ENCODE results near the gene NIF3L1. TPM values are rescaled to one million over a fixed set of nuclear protein-coding genes. Genes with fewer than 3 reads are reported as not detected.
A peak's percentile ranks its signal among the peaks of the same experiment; 100 is the strongest.

NIF3L1 gene
- total and polyA plus RNA-seq, 10 of the 15 experiments (the other 5 are each of a cell fraction or from before 2014, with no cell fraction given): 27.6 to 95.9 (median 53.8) TPM

DNA sequence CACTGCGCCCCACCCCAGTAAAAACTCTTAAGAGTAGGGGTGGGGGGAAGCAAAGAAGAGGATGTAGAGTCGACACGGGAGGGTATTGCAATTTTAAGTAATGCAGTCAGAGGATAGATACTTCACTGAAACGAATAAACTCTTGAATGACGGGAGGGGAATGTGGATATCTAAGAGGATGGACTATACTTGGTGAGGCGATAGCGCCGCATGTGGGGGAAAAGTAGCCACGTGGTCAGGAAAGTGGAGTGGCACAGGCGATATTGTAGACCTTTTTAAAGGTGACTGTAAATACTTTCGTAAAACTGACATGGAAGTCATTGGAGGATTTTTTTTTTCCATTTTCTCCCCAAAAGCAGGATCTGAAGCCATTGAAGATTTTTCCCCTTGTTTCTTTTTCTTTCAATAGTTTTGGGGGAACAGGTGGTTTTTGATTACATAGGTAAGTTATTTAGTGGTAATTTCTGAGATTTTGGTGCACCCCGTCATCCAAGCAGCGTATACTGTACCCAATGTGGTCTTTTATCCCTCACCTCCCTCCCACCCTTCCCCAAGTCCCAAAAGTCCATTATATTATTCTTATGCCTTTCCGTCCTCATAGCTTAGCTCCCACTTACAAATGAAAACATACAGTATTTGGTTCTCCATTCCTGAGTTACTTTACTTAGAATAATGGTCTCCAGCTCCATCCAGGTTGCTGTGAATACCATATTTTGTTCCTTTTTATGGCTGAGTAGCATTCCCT, 38.5 kb upstream of the NIF3L1 start:
- no TSS peak for BruUV-seq (replicated peaks)
- RAD21 ChIA-PET (ENCODE audit: unreplicated experiment): interaction anchor here (0.6 to 0.7 kb wide), 3 partner anchors 27 to 602 kb away, joined by 3 read pairs; no protein-coding TSS in a partner anchor
- H3K9me3 ChIP-seq (replicated peaks; ENCODE audit: control insufficient read depth, insufficient read depth, low read length): no peaks in the 10 kb centered on the region
- H3K4me3 ChIP-seq: no peak overlapping the region
- FAIRE-seq: no peak
- CTCF ChIA-PET: interaction anchor here (0.6 kb wide), 1 partner anchor 252 kb away, joined by 3 read pairs; no protein-coding TSS in a partner anchor
- SMC1A ChIA-PET (ENCODE audit: uncharacterized antibody, unreplicated experiment): interaction anchor here (1.0 kb wide), 1 partner anchor 32 kb away, joined by 4 read pairs; no protein-coding TSS in a partner anchor
- POLR2A ChIA-PET: interaction anchor here (1.2 to 2.3 kb wide), 2 partner anchors 8 to 13 kb away, joined by 3 to 14 read pairs; no protein-coding TSS in a partner anchor
- 98% methylated on average over 13 of the region's 14 CpGs for WGBS (ENCODE audit: insufficient coverage, insufficient replicate concordance, low lambda C conversion rate, missing lambda C conversion rate)
- no peaks in the 10 kb centered on the region for H3K27me3 ChIP-seq (replicated peaks in 1 of 2; ENCODE audit: control insufficient read depth in 2 of 2, insufficient read depth in 2 of 2, low read length in 1 of 2)
- no peak overlapping the region for H3K27ac ChIP-seq (ENCODE audit: control insufficient read depth, insufficient read depth)
- H3K4me2 ChIP-seq (ENCODE audit: control insufficient read depth, insufficient read depth): no peak overlapping the region
- H3K4me1 ChIP-seq (ENCODE audit: control insufficient read depth, insufficient read depth, low read length): no peaks in the 10 kb centered on the region
- H4K20me1 ChIP-seq (ENCODE audit: control insufficient read depth, insufficient read depth): no peaks in the 10 kb centered on the region
- intact Hi-C loops (cut with micrococcal nuclease; ENCODE audit: unreplicated experiment): no loop called here
- TF ChIP-seq POLR2AphosphoS5 (IDR thresholded peaks at IDR 0.05; ENCODE audit: low read length) (0 out of 2 replicates have a peak, but pooled peaks have one; percentile 22), CBX5 (IDR thresholded peaks at IDR 0.05; ENCODE audit: low read depth) (no peak), MTA3 (IDR thresholded peaks at IDR 0.05; ENCODE audit: borderline replicate concordance, low read length) (peak; percentile 27; the same call in 1 of the 2 replicates)
- peaks cover 12 to 31% of the 10 kb centered on the region in 2 experiments for H3K36me3 ChIP-seq (ENCODE audit: control insufficient read depth in 2 of 2, insufficient read depth in 2 of 2, low read length in 1 of 2)
- H3K79me2 ChIP-seq (ENCODE audit: control insufficient read depth, insufficient read depth, low read length): no peaks in the 10 kb centered on the region
- ATAC-seq: peak; percentile 11; the same call in 2 of the 3 replicates
- H2AFZ ChIP-seq (ENCODE audit: control insufficient read depth, low read depth, low read length): no peak overlapping the region
- H3K9ac ChIP-seq (ENCODE audit: control insufficient read depth, insufficient read depth, low read length): no peak overlapping the region
- in situ Hi-C loops (cut with MboI): no loop called here
- DNase-seq (ENCODE audit: low read depth, low spot score): no peak

DNA sequence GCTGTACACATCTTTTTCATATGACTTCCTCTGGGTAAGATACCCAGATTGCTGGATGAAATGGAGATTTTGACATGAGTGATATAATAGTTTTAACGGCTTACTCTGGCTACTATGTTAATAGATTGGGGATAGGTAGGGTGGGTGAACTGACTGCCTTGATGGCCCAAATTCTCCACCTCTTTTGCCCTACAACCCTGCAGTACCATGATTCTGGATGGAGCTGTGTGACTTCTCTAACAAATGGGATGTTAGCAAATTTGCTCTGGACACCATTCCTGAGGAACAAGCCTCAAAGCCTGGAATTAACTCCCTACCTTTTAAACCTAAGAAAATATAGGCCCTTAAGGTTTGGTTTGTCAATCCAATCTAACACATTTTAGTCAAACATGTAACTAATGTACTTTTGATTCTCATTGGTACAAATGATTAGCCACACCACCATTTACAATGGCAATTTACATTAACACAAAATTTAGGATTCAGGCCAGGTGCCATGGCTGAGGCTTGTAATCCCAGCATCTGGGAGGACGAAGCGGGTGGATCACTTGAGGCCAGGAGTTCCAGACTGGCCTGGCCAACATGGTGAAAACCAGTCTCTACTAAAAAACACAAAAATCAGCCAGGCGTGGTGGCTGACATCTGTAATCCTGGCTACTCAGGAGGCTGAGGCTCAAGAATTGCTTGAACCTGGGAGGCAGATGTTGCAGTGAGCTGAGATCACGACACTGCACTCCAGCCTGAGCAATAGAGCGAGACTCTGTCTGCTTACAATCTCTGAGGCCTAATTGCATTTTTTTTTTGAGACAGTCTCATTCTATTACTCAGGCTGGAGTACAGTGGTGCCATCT, 37.5 kb upstream of the NIF3L1 start:
- in situ Hi-C loops (cut with MboI) (no loop called here), intact Hi-C loops (cut with micrococcal nuclease; ENCODE audit: unreplicated experiment) (no loop called here)
- no TSS peak for BruUV-seq (replicated peaks)
- H3K27me3 ChIP-seq (replicated peaks in 1 of 2; ENCODE audit: control insufficient read depth in 2 of 2, insufficient read depth in 2 of 2, low read length in 1 of 2): no peaks in the 10 kb centered on the region
- no peak overlapping the region for H3K4me2 ChIP-seq (ENCODE audit: control insufficient read depth, insufficient read depth)
- peaks cover 1% of the 10 kb centered on the region for H3K79me2 ChIP-seq (ENCODE audit: control insufficient read depth, insufficient read depth, low read length)
- FAIRE-seq: no peak
- RAD21 ChIA-PET (ENCODE audit: unreplicated experiment): no interaction called here
- DNase-seq (ENCODE audit: low read depth, low spot score): no peak
- POLR2A ChIA-PET: no interaction called here
- SMC1A ChIA-PET (ENCODE audit: uncharacterized antibody, unreplicated experiment): no interaction called here
- CTCF ChIA-PET: no interaction called here
- 90% methylated on average over 6 of the region's 6 CpGs for WGBS (ENCODE audit: insufficient coverage, insufficient replicate concordance, low lambda C conversion rate, missing lambda C conversion rate)
- H3K36me3 ChIP-seq (ENCODE audit: control insufficient read depth in 2 of 2, insufficient read depth in 2 of 2, low read length in 1 of 2): peaks cover 12 to 35% of the 10 kb centered on the region in 2 experiments
- H3K9ac ChIP-seq (ENCODE audit: control insufficient read depth, insufficient read depth, low read length): no peak overlapping the region
- no peak overlapping the region for H3K4me3 ChIP-seq
- ATAC-seq: peak; percentile 8; the same call in 2 of the 3 replicates
- no peak overlapping the region for H3K27ac ChIP-seq (ENCODE audit: control insufficient read depth, insufficient read depth)
- no peaks in the 10 kb centered on the region for H3K9me3 ChIP-seq (replicated peaks; ENCODE audit: control insufficient read depth, insufficient read depth, low read length)
- H4K20me1 ChIP-seq (ENCODE audit: control insufficient read depth, insufficient read depth): no peaks in the 10 kb centered on the region
- no peak overlapping the region for H2AFZ ChIP-seq (ENCODE audit: control insufficient read depth, low read depth, low read length)
- TF ChIP-seq ZZZ3 (IDR thresholded peaks at IDR 0.05; ENCODE audit: control insufficient read depth, insufficient read length, low read depth): no peak
- TF ChIP-seq POLR2AphosphoS5 (IDR thresholded peaks at IDR 0.05; ENCODE audit: low read length): peak; percentile 71
- TF ChIP-seq NRF1 (conservative IDR thresholded peaks at IDR 0.05; ENCODE audit: low read depth, low read length): no peak
- no peak for TF ChIP-seq IRF4 (IDR thresholded peaks at IDR 0.05; ENCODE audit: low read depth, low read length)
- TF ChIP-seq POLR2A (IDR thresholded peaks at IDR 0.05; ENCODE audit: low read depth, low read length): peak; percentile 49
- TF ChIP-seq KLF5 (IDR thresholded peaks at IDR 0.05; ENCODE audit: partially characterized antibody): no peak
- TF ChIP-seq BACH1 (IDR thresholded peaks at IDR 0.05; ENCODE audit: borderline replicate concordance): peak; percentile 44; the same call in 1 of the 2 replicates
- TF ChIP-seq YY1 (IDR thresholded peaks at IDR 0.05; ENCODE audit: low read depth, low read length): no peak
- H3K4me1 ChIP-seq (ENCODE audit: control insufficient read depth, insufficient read depth, low read length): no peaks in the 10 kb centered on the region
